A673 (cell line): ENCODE data around the gene ARHGDIB.

ENCODE experiments used
- EZH2 ChIP-seq: fragments of 200-600 bp; sonication (generic); IDR thresholded peaks from 2 replicates; pipeline ENCODE4 v1.6.1; 2017; ENCODE audit warnings: borderline replicate concordance, low read depth, mild to moderate bottlenecking, mixed read lengths, antibody characterized with exemption, low read length; ENCODE audit not compliant: poor library complexity, severe bottlenecking
- TF ChIP-seq, protein P1 (sequence below): fragments of 300-800, 200-600 bp; sonication (generic); conservative IDR thresholded peaks from 2 replicates; pipeline ENCODE4 v1.5.1; 2017; ENCODE audit warnings: low read depth, mild to moderate bottlenecking, antibody characterized with exemption, low read length, moderate library complexity, mixed read lengths

DNA sequence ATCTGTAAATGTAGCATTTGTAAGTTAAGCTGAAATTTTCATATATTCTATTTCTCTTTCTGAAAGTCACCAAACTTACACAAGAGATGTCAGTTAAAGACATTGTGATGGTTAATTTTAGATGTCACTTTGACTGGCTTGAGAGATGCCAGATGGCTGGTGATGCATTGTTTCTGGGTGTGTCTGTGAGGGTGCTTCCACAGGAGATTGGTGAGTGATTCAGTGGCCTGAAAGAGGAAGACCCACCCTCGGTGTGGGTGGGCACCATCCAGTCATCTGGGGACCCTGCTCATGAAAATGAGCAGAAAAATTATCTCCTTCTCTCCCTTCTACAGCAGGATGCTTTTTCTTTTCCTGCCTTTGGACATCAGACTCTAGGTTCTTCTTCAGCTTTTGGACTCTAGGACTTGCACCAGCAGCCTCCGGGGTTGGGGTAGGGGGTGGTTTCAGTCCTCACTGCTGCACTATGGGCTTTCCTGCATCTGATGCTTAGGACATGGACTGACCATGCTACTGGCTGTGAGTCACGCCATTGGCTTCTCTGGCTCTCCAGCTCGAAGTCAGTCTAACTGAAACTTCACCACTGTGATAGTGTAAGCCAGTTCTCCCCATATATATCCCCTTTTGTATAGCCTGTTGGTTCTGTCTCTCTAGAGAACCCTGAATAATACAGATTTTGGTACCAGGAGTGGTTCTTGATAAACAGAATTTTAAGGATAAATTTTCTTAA, 32.3 kb upstream of the ARHGDIB start:
- TF ChIP-seq, protein P1, sequence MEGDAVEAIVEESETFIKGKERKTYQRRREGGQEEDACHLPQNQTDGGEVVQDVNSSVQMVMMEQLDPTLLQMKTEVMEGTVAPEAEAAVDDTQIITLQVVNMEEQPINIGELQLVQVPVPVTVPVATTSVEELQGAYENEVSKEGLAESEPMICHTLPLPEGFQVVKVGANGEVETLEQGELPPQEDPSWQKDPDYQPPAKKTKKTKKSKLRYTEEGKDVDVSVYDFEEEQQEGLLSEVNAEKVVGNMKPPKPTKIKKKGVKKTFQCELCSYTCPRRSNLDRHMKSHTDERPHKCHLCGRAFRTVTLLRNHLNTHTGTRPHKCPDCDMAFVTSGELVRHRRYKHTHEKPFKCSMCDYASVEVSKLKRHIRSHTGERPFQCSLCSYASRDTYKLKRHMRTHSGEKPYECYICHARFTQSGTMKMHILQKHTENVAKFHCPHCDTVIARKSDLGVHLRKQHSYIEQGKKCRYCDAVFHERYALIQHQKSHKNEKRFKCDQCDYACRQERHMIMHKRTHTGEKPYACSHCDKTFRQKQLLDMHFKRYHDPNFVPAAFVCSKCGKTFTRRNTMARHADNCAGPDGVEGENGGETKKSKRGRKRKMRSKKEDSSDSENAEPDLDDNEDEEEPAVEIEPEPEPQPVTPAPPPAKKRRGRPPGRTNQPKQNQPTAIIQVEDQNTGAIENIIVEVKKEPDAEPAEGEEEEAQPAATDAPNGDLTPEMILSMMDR, result no peak
- TF ChIP-seq EZH2, result no peak
